ENCODE measurements around the gene PEAR1.

PEAR1 gene

DNA sequence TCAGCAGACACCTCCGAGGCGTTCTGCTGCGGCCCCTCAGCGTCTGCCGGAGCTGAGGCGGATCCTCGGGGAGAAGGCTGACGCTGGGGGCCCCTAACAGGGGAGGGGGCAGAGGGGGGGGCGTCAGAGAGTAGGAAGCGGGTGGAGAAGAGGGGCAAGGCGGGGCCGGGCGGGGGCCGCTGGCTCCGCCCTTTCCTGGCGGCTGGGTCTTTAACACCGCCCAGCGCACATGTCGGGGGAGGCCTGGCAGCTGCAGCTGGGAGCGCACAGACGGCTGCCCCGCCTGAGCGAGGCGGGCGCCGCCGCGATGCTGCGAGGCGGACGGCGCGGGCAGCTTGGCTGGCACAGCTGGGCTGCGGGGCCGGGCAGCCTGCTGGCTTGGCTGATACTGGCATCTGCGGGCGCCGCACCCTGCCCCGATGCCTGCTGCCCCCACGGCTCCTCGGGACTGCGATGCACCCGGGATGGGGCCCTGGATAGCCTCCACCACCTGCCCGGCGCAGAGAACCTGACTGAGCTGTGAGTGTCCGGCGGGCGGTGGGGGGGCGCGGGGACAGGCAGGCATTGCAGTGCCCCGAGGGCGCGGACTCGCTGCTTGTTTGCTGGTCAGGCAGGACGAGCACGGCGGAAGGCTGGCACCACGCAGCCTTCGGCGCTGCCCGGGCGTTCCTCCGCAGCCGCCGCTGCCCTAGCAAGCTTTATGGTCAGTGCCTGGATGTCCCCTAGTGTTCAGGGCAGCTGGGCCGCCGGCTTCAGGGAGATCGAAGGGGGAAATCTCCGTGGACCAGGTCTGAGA, 32.7 kb upstream of the PEAR1 start, which contains the start of gene NTRK1:
NTRK1 (plus strand) TSS at position 238 of the 796 bp plus-strand sequence; CDS start at position 308, 70 bp downstream.
- DNase-seq (ENCODE audit: low read depth in 2 of 2), result peak in 1 of 2 donors; percentile 31

DNA sequence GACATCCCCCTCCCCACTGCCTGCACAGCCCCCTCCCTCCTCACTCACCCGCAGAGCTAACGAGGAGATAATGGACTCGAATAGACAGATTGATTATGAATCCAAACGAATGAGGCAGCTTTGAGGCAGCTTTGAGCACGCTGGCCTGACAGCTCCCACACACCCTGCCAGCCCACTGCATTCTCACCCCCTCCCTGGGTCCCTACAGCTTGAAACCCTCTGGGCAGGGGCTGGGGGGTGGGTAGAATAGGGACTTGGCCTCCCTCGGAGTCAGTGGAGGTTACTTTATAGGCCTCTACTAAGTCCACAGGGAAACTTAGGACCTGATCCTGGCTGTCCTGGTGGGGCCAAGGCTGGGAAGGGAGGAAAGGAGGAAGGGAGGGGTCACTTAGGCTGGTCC, 30.9 kb upstream of the PEAR1 start:
- no peak for DNase-seq (ENCODE audit: low read depth in 2 of 2)

DNA sequence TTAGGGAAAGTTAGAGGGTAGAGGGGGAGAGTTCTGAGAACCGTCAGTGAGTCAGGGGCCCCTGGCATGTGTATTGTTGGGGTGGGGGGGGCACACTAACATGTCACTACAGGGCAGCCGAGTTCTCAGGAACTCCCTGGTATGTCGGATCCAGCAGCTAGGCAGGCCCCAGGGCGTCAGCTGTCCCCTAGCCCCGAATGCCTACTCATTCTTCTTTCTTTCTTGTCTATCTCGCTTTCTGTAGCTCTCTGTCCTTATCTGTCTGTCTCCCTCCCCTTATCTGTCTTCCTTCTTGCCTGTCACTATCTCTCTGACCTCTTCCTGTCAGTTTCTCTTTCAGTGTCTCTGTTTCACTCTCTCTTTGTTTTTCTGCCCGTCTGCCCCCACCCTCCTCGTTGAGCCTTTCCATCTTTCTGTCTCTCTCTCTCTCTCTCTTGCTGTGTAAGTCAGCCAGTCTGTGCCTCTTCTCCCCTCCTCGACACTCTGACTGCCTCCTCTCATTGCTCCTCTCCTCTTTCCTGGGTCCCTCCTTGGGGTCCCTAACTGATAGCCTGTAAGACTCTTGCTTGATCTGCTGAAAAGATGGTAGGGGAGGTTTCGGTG, 30.4 kb upstream of the PEAR1 start:
- DNase-seq (ENCODE audit: low read depth in 2 of 2), result peak; percentile 22 to 28

DNA sequence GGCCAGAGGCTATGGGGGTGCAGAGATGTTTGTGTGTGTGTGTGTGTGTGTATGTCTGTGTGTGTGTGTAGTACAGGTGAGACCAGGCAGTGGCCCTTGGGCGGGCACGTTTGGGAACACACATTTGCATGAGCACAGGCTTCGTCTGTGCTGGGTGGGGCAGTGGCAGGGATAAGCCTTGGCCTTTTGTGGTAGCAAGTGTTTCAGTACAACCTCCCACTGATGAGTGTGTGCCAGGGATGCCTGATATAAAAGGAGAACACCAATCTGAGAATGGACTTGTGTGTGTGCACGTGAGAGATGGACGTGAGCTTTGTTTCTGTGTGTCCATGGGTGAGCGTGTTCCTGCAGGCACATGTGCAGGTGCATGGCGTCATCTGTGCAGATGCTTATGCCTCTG, 29.9 kb upstream of the PEAR1 start:
- no peak for DNase-seq (ENCODE audit: low read depth in 2 of 2)

DNA sequence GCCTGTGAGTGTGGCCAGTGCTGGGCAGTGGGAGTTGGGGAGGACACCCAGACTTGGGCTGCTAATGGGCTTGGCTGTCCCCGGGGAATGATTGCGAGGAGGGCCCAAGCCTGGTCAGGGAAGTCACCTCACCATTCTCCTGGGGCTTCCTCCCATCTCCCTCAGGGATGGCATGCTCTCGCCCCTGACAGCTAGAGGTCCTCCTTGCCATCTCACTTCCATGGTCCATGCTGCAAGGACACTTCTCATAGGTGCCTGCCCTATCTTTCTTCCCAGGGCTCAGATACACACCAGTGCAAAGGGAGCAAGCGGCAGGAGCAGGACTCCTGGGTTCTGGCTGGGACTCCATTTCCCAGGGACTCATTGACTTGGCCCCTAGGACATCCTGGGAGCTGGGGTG, 28.7 kb upstream of the PEAR1 start:
- no peak for DNase-seq (ENCODE audit: low read depth in 2 of 2)

DNA sequence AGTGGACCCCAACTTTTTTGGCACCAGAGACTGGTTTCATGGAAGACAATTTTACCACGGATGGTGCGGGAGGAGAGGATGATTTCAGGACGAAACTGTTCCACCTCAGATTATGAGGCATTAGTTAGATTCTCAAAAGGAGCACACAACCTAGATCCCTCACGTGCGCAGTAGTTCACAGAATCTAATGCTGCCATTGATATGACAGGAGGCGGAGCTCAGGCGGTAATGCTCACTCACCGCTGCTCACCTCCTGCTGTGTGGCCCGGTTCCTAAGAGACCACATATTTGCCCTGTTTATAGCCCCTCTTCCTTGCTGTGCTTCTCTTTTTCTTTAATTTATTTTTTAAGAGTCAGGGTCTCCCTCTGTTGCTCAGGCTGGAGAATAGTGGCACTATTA, 28.3 kb upstream of the PEAR1 start:
- DNase-seq (ENCODE audit: low read depth in 2 of 2), result no peak

DNA sequence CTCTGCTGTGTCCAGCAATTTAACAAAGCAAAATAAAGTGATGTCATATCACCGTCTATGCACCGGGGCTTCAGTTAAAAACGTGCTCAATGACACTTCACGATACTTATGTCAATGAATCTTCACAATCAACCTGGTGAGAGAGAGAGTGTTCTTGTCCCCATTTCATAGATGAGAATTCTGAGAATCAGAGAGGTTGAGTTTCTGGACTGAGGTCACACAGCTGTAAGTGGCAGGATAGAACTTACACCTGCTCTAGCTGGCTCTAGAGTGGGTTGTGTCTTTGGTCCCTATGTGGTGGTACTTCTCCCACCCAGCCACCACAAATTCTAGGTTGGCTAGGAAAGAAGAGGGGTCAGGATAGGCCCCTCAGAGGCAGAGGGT, 27.7 kb upstream of the PEAR1 start:
- DNase-seq (ENCODE audit: low read depth in 2 of 2), result no peak

DNA sequence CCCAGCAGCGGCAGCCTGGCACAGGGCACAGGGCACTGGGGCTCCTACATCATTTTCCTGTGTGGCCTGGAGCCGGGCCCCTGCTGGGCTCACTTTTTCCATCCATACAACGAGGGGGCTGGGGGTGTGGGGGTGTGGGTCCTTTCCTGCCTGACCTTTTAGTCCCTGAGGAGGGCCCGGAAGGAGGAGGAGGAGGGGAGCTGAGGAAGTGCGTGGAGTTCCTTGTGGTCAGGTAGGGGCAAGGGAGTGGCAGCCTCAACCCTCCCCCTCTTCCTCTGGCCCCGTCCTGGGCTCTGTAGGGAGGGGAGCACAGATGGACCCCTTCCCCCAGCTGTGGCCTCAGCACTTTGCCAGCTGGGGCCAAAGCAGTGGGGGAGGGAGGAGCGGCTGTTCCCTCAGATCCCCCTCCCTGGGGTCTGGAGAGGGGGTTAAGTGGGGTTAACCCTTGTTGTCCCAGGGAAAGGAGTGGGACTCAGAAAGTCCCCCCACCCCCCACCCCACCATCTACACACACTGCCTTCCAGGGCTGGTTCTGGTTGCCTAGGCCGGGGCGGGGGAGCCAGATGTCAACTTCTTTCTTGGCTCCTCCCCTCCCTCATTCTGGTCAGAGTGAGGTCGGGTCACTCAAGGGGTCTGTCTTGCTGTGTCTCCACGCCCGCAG, 27.1 kb upstream of the PEAR1 start:
- no peak for DNase-seq (ENCODE audit: low read depth in 2 of 2)

DNA sequence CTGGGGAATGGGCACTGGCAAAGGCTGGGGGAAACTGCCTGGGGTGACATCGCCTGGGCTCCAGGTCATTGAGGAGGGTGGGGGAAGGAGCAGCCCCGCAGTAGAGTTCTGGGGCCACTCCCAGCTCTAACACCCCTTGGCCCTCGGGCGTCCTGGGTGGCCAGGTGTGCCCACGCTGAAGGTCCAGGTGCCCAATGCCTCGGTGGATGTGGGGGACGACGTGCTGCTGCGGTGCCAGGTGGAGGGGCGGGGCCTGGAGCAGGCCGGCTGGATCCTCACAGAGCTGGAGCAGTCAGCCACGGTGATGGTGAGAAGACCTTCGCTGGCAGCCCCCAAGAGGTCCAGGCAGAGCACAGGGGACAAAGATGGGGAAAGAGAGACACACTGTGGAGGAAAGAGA, 25.2 kb upstream of the PEAR1 start:
- DNase-seq (ENCODE audit: low read depth in 2 of 2), result no peak

DNA sequence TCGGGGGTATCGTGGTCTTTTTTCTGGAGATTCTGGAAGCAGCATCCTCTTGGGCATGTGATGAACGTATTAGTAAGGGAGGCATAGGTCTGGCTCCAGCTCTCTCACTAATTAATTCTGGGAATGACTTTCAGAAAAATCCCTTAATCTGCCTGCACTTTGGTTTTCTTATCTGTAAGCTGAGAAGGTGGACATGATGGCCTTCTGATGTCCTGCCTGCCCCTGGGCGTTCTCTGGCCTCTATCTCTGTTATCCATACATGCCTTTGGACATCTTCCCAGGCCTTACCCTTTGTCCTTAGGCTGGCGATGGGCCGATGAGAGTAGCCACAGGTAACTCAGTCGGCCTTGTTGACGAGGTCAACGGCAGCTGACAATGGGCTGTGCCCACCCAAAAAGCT, 24.1 kb upstream of the PEAR1 start:
- DNase-seq (ENCODE audit: low read depth in 2 of 2), result no peak

DNA sequence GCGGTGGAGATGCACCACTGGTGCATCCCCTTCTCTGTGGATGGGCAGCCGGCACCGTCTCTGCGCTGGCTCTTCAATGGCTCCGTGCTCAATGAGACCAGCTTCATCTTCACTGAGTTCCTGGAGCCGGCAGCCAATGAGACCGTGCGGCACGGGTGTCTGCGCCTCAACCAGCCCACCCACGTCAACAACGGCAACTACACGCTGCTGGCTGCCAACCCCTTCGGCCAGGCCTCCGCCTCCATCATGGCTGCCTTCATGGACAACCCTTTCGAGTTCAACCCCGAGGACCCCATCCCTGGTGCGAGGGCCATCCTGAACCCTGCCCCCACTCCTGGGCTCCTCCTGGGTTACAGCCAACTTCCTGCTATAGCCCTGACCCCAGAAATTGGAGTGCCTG, 19.9 kb upstream of the PEAR1 start:
- DNase-seq (ENCODE audit: low read depth in 2 of 2), result no peak

DNA sequence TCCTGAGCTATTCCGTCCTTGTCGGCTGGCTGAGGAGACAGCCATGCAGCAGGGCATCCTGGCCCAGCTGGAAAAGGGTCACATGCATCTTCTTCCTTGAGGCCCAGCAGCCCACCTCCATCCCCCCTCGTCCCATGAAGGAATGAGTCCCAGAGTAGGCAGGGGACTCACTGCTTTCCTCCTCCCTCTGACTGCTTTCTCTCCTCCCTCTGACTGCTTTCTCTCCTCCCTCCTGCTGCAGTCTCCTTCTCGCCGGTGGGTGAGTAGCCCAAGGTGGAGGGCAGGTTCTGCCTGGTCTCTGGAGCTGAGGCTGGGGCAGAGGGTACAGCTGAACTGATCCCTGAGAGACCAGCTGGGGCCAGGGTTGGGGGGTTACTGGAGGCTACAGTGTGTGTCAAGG, 19.4 kb upstream of the PEAR1 start:
- DNase-seq (ENCODE audit: low read depth in 2 of 2), result no peak

DNA sequence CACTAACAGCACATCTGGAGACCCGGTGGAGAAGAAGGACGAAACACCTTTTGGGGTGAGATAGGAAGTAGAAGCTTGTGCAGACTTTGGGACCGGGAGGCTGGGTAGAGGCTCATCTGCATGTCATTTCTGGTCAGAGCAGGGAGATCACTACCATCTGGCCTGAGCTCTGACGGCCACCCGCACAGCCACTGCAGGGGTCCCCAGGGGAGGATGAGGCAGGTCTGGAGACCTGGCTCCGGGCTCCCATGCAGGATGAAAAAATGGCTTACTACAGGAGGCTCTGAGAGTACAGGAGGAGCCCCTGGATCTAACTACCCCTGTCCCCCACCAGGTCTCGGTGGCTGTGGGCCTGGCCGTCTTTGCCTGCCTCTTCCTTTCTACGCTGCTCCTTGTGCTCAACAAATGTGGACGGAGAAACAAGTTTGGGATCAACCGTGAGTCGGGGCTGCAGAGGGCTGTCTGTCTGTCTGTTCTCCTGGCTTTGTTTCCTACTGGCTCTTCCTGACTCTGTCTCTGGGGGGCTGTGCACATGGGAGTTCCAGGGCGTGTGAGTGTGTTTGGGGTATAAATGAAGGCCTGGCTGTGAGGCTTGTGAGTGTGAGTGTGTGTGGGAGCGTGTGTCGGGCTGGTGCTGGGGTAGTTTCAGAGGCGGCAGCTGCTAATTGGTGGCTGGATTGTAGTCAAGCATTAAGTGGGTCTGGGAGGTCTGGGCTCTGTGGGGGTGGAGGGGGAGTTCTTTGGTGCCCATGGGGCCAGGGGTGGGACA, 18.8 kb upstream of the PEAR1 start:
- no peak for DNase-seq (ENCODE audit: low read depth in 2 of 2)

DNA sequence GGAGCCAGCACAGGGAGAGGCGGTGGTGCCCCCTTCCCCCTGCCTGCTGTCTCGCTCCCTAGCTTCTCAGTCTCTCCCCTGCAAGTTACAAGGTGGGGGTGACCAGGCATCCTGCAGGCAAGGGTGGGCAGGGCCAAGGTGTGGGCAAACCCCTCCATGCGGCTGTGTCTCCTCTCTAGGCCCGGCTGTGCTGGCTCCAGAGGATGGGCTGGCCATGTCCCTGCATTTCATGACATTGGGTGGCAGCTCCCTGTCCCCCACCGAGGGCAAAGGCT, 18.2 kb upstream of the PEAR1 start:
- no peak for DNase-seq (ENCODE audit: low read depth in 2 of 2)

DNA sequence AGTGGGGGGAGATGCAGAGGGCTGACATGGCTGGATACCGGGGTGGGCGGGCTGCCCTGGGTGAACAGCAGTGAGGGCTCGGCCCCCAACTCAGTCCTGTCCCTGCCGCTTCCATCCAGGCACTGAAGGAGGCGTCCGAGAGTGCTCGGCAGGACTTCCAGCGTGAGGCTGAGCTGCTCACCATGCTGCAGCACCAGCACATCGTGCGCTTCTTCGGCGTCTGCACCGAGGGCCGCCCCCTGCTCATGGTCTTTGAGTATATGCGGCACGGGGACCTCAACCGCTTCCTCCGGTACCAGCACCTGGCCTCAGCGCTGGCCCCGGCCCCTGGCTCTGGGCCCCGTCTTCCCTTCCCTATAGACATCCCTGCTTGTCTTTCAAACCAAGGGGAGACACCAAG, 17.2 kb upstream of the PEAR1 start:
- DNase-seq (ENCODE audit: low read depth in 2 of 2), result no peak

DNA sequence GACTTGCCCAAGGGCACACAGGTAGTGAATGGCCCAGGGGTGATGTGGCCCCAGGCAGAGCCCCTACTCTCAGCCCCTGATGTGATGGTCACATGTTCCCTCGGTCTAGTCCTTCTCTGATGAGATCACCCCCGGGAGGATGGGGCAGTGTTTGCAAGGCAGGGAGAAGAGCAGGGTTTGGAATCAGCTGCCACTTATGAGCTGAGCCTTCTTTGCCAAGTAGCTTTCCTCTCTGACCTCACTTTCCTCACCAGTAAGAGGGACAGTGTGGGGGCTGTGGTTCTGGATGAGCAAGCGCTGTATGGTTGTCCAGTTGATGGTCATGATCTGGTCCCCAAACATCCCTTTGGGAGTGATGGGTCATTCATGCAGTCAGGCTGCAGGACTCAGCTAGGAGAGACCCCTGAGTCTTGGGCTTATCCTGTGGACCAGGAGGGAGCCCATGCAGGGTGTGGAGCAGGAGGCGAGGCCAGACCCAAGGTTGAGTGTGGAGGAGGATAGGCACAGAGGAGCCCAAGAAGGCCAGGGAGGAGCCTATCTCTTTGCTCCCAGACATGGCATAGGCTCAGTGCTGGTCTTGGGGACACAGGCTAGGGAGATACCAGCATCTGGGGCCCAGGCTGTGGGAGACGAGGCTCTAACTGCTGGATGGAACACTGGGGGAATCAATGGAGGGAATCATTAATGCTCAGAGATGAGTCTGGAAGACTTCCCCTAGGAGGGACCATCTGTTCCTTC, 15.9 kb upstream of the PEAR1 start:
- DNase-seq (ENCODE audit: low read depth in 2 of 2), result no peak

DNA sequence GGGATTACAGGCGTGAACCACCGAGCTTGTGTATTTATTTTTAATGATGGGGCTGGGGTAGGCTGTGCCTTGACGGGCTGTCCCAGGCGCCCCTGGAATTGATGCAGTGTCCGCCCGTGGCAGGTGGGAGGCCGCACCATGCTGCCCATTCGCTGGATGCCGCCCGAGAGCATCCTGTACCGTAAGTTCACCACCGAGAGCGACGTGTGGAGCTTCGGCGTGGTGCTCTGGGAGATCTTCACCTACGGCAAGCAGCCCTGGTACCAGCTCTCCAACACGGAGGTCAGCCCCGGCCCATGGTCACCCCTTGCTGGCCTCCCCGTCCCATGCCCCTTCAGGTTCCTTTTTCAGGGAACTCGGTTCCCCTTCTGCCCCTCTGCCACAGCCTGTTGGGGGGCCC, 13.6 kb upstream of the PEAR1 start:
- DNase-seq (ENCODE audit: low read depth in 2 of 2), result no peak

DNA sequence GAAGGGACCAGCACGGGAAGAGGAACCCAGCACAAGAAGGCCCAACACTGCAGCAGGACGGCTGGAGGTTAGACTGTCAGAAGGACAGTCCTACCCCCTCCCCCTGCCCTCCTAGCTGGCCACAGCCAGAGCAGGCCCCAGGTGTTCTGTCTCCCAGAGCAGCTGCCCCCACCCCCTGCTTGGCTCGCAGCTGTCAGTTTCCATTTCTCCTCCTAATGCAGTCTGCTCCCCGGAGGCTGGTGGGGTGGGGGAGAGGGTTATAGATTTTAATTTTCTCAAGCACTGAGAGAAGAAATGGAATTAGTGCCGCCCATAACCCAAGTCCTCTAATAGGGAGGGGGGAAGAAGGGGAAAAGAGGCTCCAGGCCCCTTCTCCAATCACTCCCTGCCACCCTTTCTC, 13.0 kb upstream of the PEAR1 start:
- DNase-seq (ENCODE audit: low read depth in 2 of 2), result no peak

DNA sequence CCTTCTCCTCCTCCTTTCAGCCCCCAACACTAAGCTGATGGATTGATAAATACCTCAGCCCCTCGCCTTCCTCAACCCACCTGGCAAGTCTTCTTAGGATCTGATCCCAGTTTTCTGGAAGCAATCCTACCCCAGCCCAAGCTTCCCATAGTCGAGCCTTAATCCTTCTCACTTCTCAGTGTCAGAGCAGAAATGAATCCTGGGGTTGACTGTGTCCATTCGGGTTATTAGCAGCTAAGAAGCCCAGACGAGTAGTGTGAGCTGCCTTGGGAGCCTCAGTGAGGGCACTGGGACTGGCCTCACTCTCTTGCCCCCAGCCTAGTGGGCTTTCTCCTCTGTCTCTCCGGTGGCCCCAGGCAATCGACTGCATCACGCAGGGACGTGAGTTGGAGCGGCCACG, 12.4 kb upstream of the PEAR1 start:
- no peak for DNase-seq (ENCODE audit: low read depth in 2 of 2)

DNA sequence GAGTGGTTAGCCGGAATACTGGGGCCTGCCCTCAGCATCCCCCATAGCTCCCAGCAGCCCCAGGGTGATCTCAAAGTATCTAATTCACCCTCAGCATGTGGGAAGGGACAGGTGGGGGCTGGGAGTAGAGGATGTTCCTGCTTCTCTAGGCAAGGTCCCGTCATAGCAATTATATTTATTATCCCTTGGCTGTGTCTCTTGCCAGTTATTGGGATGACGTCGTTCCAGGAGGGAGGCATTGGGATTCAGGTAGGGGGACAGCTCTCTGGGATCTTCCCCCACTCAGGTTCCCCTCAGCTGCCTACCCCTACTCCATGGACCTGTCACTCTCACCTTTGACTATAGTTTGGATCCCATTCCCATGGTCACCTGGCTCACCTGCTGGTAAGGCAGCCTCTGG, 11.9 kb upstream of the PEAR1 start:
- no peak for DNase-seq (ENCODE audit: low read depth in 2 of 2)

DNA sequence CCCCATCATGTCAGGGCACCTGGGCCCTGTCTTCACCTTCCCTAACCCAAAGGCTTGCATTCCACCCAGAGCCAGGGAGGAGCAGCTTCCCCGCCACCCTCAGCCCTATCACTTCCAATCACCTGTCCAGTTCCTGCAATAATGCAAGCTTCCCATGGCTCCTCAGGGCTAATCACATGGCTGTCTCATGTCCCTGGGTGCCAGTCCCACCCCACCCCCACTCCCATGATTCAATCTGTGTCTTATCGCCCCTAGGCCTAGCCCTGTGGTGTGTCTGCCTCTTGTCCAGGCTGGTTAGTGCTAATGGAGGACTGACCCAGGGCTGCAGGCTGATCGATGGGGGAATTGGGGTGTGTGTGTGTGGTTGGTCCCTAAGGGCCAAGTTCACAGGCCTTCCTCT, 11.0 kb upstream of the PEAR1 start:
- DNase-seq (ENCODE audit: low read depth in 2 of 2), result no peak

DNA sequence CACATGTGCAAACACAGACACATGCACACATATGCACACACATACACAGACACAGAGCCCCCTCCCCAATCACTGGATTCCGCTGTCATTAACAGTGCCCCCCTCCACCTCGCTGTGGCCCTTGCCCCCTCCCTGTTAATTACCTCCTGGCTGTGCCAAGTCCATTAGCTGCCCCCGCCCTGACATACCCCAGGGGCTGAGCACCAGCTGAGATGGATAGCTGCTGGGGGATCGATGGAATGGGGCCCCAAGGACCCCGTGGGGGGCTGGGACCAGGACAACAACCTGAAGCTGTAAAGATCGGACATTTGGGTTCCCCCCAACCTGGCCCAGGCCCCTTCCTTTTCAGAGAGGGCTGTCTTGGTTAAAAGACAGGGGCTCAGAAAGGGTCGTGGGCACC, 9.6 kb upstream of the PEAR1 start:
- no peak for DNase-seq (ENCODE audit: low read depth in 2 of 2)
